Limb (tissue), 2 donors: ENCODE measurements around the gene ZBTB2.

Experiments used
- DNase-seq, 2 donors: peaks; one replicate each; pipeline ENCODE4 v3.0.0-alpha.2; 2016; ENCODE audit errors: extremely low spot score in 2 of 2

ZBTB2 gene

DNA sequence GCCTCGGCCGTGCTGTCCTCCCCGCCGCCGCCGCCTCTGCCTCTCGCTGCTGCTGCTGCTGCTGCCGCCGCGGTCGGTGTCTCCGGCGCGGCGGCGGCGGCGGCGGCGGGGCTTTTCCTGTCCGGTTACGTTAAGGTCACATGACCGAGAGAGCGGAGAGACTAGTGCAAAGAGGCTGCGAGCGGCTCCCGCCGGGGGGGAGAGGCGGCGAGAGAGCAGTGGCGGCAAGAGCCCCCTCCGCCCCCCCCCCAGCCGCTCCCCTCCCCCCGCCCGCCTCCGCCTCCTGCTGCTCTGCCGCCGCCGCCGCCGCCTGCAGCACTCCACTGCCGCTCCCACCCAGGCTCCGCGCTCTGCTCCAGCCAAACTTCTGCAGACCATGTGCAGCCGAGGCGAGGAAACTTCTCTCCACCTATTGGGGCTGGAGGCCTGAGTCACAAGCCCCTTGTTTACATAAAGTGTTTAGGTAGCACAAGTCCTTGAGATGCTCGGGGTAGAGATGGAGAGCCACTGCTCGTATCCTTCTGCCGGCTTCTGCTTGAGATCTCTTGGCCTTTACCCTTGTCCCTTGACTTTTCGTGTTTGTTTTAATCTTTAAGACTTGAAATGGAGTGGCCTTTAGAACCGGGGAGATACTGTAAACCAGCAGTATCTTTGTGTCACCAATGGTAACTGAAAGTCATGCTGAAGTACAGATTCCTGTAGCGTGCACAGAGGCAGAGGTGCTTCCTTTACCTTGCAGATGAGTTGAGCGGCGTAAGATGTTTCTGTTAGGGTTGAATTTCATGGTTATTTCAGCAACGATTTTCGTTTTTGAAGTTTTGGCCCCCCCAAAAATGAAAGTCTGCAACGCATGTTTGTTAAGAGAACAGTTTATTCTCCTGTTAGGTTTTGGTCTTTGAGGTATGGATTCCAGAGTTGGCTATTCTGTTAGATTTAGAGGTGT, at the start of gene ZBTB2:
ZBTB2 (minus strand) TSS at position 89 of the 943 bp plus-strand sequence. CDS start 17,922 bp downstream, outside the sequence.
- DNase-seq: peak; percentile 49 to 84

- DNase-seq: peak in 1 of 2 donors; percentile 26
Measured at GRCh38 chr6:151440930-151441329, 49.6 kb upstream of the ZBTB2 start.

DNA sequence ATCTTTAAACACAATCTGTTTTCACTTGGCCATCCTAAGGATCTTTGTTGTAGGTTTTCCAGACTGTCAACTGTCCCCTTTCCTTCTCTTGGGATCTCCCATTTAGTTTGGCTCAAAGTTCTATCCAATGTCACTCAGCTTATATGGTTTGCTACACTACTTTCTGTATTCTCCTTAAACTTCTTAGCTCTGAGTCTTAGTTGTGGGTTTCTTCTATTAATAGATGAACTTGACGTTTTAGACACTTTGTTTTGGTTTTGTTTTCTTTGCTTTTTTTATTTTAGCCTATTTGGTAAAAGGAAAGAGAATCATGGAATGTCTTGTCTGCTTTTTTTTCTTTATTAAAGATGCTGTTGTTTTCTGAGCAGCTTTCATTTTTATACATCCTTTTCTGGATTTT, 49.1 kb upstream of the ZBTB2 start:
- no peak for DNase-seq

GRCh38 chr6:151437401-151437800, 46.0 kb upstream of the ZBTB2 start:
- DNase-seq: no peak

DNA sequence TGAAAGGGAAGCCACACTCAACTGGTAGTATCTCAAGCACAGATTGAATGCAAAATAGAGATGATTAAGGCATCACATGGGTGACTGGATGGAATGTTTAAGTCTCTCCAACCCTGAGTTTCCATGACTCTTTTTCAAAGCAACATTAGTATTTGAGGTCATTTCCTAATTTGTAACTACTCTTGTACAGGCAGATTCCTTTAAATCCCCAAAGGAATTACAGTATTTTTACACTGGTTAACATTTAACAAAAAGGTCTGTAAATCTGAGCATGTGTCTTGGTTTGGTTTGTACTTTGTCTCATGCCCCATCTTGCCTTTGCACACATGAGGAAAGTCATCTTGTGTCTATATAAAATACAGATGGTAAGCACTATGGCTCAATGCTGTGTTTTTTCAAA, 45.4 kb upstream of the ZBTB2 start:
- DNase-seq: no peak

DNA sequence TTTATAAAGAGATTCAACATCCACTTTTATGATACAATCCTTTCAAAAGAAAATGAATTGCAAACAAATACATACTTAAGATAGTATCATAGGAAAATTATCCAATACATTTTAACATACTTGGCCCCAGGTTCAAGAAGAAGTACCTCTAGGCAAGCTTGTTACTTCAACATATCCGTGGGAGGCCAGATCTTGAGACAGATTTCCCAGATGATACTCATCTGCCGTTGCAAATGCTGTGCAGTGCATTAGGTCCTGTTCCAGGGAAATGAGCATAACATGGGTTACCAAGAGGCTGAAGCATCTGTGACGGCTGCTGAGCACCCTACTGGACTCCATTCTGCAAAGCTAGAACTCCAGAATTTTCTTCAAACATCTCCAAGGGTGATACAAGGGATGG, 44.9 kb upstream of the ZBTB2 start:
- DNase-seq: no peak

- no peak for DNase-seq
Measured at GRCh38 chr6:151434369-151434768, 43.0 kb upstream of the ZBTB2 start.

DNA sequence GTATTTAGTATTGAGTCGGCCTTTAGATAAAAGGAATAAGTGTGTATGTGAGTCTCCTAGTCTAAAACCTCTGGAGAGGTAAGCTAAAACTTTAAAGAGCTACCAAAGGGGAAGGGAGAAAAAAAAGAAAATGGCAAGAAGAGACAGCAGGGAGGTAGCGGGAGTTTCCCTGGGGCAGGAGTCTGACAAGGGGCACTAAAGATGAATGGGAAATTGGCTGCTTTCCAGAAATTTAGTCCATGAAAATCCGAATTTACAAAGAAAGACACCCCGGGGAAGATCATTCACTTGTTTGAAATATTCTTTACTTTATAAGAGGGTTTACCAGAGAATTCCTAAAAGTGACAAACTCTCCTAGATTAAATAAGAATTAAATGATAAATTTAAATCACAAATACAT, 41.3 kb upstream of the ZBTB2 start:
- no peak for DNase-seq

- DNase-seq: no peak
Measured at GRCh38 chr6:151431337-151431736, 40.0 kb upstream of the ZBTB2 start.

DNA sequence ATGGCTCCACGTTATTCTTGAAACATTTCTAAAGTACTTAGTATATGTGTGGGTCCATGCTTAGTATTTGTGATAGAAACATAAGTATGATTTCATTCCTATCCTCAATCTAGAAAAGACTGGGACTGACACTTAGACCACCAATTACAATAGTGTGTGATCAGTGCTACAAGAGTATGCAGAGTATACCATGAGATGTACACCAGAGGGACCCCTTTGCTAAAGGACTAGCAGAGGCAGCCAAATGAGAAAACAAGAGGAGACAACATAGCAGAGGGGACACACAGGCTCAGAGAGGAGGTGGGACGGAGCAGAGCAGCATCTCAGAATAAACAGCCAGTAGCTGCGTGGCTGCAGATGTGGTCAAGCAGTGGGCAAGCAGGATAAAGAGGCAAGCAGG, 39.5 kb upstream of the ZBTB2 start:
- no peak for DNase-seq

- DNase-seq: no peak
Measured at GRCh38 chr6:151428093-151428735, 36.9 kb upstream of the ZBTB2 start.

- DNase-seq: no peak
Measured at GRCh38 chr6:151425561-151425960, 34.2 kb upstream of the ZBTB2 start.

DNA sequence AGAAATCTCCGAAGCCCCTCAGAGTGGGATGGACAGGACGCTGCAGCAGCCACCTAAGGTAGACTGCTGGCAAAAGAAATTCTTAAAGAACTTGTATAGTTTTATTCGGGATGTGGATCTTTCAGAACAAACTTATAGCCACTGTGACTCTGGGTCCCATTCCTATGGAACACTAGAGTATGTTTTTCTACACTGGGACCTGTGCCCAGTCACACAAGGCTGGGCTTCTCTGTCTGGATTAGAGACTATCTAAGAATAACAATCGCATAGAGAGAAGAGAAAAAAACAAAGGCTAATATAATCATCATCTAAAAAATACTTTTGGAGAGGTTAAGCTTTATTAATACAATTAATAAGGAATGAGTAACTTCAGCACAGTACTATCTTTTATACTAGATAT, 31.6 kb upstream of the ZBTB2 start:
- DNase-seq: no peak

- no peak for DNase-seq
Measured at GRCh38 chr6:151417477-151417876, 26.1 kb upstream of the ZBTB2 start.

- DNase-seq: no peak
Measured at GRCh38 chr6:151414641-151415260, 23.4 kb upstream of the ZBTB2 start.

GRCh38 chr6:151413372-151414145, 22.2 kb upstream of the ZBTB2 start:
- no peak for DNase-seq

DNA sequence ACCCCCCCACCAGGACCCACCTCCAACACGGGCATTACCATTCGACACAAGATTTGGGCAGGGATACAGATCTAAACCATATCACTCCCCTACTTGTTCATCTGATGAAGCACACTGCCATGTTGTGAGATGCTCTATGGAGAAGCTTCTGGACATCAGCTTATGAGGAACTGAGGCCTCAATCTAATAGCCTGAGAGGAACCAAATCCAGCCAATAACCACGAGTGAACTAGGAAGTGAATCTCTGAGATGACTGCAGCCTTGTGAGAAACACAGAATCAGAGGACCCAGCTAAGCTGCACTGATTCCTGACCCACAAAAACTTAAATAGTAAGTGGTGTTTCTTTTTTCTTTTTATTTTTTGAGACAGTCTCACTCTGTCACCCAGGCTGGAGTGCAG, 21.6 kb upstream of the ZBTB2 start:
- DNase-seq: no peak

- no peak for DNase-seq
Measured at GRCh38 chr6:151409679-151410078, 18.3 kb upstream of the ZBTB2 start.

DNA sequence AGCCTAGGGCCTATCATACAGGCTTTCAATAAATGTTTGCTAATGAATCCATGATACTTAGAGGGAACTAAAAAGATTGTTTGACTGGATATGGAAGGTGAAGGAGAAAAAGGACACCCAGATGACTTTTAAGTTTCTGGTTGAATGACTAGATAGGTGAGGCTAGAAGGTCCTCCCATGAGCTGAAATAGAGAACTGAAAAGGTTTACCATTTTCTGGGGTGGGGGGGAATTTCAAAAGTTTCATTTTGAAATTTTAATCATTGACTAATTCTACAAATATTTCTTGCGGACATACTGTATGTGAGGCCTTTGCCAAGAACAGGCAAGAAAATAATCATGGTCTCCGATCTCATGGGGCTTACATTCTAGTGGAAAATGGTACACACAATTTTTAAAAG, 17.9 kb upstream of the ZBTB2 start:
- DNase-seq: no peak

GRCh38 chr6:151408858-151409257, 17.5 kb upstream of the ZBTB2 start:
- DNase-seq: no peak

DNA sequence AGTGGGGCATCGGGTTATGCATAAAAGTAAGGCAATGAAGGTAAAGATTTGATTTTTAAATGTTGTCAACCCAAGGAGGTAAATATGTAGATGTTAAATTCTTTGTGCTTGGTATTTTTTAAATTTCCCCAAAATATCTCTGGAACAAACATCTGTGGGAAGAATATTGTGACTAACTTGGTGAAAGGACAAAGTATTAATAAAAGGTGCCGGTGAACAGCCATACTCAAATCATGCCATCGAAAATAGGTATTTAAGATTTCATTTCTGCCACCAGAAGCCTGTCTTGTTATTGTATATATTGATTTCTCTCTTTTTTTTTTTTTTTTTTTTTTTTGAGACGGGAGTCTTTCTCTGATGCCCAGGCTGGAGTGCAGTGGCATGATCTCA, 12.6 kb upstream of the ZBTB2 start:
- DNase-seq: no peak

- no peak for DNase-seq
Measured at GRCh38 chr6:151402228-151402627, 10.9 kb upstream of the ZBTB2 start.
